ENCODE results near the gene TRIM7.
"Not testable (repeated sequence)": the region's sequence is repeated elsewhere in the genome, so short reads cannot be mapped to it uniquely, and the experiment has no call there.

Gene TRIM7

DNA sequence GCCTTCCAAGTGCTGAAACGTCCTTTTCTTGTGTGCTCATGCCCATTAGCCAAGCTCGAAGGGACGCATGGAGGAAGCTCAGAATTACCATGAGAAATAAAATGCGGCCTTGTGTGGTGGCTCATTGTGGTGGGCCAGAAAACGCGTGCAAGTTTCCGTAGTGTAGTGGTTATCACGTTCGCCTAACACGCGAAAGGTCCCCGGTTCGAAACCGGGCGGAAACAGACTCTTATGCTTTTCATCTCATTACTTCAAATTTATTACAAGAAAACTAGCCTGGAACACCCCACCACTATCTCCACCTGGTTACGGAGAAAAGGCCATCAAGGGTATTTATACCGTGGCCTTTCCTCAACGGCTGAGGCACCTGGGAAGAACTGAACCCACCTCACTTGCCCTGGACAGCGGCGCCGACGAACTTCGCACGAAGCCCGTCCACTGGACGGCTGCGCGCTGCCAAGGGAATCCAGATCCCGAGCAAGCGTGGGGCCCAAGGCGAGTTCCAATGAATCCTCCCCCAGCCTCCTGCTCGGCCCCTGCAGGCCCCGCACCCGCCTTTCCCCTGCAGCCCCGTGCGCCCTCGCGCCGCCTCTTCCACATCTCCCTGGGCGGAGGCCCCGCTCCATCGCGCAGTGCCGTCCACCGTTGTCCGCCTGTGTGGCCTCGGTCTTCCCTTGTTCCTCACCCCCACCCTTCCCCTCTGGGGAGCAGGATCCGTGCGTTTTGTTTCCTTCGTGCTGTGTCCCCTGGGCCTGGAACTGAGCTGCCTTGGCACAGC lies 35.3 kb downstream of the TRIM7 start:
- DNase-seq, result not testable (repeated sequence)

DNA sequence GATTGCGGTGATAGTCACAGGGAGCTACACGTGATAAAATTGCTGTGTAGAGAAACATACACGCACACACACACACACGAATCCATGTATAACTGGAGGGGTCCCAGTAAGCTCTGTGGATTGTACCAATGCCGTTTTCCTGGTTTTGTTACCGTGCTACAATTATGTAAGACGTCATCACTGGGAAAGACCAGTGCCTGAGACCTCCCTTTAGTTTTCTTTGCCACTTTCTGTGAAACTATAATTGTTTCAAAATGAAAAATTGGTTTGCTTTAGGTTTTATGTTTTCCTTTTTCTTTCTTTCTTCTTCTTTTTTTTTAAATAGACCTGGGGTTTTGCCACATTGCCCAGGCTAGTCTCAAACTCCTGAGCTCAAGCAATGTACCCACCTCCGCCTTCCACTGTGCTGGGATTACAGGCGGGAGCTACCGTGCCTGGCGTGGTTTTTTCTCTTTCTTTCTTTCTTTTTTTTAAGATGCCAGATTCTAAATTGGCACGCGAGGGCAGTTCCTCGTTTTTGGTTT lies 36.3 kb downstream of the TRIM7 start:
- no peak for DNase-seq

DNA sequence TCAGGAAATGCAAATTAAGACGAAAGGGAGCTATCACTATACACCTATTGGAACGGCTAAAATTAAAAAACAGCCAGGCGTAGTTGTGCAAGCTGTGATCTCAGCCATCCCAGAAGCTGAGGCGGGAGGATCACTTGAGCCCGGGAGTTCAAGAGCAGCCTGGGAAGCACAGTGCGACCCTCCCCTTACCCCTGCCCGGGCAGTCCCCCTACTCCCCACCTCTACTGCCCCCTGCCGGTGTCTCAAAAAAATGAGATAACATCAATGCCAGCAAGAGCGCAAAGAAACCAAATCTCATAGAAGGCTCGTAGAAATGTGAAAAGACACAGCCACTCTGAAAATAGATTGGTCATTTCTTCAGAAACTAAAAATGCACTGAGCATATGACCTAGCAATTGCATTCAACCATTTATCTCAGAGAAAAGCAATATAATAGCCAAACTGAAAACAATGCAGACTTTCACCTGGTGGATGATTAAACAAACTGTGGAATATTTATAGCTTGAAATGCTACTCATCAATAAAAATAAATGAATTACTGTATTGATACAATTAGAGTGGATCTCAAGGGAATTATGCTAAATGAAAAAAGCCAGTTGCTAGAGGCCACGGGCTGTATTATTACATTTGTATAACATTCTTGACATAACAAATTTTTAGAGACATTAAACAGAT lies 37.0 kb downstream of the TRIM7 start:
- DNase-seq, result no peak

DNA sequence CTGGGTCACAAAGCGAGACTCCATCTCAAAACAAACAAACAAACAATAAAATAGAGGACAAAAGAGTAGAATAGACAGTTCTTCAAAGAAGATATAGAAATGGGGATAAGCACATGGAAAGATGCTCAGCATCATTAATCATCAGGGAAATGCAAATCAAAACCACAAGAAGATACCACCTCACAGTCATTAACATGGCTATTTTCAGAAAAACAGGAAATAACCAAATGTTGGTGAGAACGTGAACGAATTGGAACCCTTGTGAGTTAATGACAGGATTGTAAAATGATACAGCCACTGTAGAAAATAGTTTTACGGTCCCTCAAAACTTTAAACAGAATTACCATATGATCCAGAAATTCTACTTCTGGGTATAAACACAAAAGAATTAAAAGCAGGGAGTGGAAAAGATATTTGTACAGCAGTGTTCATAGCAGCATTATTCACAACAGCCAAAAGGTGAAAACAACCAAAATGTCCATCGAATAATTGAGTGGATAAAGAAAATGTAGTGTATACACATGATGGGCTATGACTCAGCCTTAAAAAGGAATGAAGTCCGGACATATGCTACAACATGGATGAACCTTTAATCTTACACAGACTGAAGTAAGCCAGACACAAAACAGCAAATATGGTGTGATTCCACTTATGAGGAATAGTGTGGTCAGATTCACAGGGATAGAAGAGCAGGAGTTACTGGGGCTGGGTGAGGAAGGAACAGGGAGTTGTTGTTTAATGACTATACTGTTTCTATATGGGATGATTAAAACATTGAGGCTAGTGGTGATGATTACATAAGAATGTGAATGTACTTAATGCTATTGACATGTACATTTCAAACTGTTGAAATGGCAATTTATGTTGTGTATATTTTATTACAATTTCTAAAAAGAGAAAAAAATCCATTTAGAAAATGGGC lies 37.9 kb downstream of the TRIM7 start:
- DNase-seq, result no peak

DNA sequence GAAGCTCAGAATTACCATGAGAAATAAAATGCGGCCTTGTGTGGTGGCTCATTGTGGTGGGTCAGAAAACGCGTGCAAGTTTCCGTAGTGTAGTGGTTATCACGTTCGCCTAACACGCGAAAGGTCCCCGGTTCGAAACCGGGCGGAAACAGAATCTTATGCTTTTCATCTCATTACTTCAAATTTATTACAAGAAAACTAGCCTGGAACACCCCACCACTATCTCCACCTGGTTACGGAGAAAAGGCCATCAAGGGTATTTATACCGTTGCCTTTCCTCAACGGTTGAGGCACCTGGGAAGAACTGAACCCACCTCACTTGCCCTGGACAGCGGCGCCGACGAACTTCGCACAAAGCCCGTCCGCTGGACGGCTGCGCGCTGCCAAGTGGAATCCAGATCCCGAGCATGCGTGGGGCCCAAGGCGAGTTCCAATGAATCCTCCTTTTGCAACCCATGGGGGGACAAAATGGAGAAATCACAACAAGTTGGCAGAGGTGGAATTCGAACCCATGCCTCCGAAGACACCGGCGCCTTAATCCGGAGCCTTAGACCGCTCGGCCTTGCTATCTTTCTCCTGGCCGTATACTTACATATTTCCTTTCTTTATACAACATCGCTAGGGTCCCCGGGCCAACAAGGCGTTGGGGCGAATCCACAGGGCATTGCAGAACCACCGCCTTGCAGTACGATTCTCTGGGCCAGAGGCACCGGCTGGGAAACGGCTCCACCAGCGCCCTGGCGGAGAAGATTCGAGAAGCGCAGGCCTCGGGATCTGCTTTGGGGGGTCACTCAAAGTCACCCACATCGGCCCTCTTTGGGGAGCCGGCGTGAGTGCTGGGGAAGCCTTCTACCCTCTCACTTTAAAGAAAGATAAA lies 40.7 kb downstream of the TRIM7 start:
- DNase-seq, result no peak

DNA sequence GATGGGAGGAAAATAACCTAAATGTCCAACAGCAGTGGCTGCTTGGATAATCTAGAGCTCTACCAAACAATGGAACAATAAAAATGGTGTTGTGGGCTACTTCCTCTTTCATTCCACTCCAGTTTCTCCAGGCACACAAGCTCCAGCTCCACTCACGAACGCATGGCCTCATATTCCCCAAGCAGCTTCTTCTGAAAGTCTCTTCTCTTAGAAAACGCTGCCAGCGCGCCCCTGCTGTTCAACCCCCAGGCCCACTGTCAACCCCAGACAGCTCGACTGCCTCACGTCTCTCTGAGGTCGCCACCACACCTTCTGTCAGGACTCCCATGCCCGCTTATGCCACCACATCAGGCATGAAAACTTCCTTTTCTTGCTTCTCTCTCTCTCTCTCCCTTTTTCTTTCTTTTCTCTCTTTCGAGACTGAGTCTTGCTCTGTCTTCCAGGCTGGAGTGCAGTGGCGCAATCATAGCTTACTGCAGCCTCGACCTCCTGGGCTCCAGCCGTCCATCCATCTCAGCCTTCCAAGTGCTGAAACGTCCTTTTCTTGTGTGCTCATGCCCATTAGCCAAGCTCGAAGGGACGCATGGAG lies 41.4 kb downstream of the TRIM7 start:
- DNase-seq, result no peak

DNA sequence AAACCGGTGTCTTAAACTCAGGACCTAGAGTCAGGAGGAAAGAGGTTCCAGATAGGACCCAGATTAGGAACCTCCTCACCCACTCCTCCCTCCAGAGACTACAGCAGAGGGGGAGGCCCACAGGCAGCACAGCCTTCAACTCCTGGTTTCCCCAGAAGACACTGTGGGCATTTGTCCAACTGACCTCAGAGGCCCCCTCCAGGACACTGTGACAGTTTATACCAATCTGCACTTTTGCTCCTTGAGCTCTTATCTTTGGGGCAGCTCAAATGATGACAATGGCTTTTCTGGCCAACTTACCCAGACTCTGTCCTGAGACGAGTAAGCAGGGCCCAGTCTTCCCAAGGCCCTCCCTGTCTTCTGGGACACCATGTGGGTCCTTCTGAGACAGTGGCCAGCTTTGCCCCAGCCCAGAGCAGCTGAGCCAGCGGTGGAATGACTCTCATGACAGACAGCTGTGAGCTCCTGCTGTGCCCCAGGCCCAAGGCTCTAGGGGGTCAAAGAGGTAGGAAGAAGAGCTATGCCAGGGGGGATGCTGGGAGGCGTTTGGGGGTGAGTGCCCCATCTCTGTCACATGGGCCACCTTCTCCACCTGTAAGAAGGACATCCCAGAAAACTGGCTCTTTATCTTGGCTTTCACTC lies 43.3 kb downstream of the TRIM7 start:
- DNase-seq, result no peak

DNA sequence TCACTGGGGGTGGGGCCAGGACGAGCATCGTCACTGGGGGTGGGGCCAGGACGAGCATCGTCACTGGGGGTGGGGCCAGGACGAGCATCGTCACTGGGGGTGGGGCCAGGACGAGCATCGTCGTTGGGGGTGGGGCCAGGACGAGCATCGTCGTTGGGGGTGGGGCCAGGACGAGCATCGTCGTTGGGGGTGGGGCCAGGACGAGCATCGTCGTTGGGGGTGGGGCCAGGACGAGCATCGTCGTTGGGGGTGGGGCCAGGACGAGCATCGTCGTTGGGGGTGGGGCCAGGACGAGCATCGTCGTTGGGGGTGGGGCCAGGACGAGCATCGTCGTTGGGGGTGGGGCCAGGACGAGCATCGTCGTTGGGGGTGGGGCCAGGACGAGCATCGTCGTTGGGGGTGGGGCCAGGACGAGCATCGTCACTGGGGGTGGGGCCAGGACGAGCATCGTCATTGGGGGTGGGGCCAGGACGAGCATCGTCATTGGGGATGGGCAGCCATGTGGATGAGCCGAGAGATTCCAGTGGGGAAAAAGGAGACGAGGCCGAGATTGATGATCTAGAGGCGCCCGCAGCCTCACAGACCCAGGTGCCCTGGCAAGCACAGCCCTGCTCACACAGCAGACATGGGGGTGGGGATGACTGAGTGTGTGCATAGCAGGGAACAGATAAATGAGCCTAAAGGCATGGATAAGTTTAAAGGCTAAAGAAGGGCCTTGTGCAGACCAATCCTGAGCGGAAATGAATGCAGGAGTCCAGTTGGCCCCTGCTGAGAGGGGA lies 44.1 kb downstream of the TRIM7 start:
- DNase-seq, result not testable (repeated sequence)

DNA sequence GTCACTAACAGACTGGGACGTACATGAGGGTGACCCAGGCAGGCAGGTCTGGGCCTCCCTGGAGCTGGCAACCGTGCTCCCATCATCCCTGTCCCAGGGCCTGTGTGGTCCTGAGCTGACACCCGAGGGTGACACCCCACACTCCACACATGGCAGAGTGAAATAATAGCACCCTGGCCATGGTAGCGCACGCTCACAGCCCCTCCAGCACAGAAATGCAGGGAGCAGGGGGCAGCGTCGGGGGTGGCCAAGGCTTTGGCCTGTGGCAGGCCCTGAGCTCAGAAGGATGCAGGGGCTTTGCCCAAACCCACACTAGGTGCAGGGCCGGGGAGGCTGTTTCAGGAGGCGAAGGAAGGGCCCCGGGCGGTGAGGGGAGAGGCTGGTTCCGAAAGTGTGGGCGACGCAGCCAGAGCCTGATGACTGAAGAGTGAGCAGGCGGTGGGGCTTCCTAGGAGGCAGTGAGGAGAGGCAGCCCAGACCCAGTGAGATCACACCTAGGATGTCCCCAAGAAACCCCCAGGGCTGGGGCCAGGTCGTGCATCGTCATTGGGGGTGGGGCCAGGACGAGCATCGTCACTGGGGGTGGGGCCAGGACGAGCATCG lies 44.7 kb downstream of the TRIM7 start:
- no peak for DNase-seq

DNA sequence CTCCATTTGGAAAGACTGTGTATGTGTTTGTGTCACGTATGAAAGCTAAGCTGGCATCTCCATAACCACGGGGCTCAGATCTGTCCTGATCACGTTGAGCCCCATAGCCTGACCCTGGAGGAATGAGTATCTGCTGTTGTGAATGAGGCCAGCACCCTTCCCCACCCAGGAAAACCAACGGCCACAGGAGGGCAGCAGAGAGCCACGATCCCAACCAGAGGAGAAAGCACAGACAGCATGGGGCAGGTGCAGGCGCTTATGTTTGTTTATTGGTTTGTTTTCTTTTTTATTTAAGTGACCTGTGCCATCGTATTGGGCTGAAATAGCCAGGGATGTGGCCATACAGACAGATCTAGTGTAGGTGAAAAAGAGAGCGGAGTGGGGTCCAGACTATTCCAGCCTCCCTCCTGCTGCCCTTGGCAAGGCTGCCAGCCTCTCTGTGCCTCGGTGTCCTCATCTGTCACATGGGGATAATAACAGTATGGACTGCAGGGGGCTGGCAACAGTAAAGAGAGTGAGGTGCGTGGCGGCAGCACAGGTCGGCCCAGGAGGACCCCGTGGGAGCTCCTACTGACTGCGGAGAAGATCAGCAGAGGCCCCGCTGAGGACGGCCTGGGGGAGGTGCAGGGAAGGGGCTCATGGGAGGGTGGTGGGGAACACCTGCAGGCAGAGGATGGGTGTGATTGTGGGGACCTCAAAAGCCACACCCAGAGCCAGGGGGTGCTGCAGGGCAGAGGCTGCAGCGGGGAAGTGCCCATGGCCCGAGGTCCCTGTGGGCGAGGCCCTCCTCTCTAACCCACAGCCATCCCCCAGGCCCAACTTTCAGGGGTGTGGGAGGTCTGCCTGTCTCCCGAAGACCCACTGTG lies 45.5 kb downstream of the TRIM7 start:
- peak; percentile 48 for DNase-seq

DNA sequence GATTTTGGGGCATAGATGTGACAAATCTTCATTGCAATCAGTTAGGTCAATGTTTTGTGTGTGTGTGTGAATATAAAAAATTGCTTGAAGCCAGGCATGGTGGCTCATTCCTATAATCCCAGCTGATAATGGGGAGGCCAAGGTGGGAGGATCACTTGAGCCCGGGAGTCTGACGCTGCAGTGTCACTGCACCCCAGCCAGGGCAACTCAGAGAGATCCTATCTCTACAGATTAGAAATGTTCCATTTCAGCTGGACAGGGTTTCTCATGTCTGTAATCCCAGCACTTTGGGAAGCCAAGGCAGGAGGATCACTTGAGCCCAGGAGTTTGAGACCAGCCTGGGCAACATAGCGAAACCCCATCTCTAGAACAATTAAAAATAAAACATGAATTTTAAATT lies 46.1 kb downstream of the TRIM7 start:
- no peak for DNase-seq

DNA sequence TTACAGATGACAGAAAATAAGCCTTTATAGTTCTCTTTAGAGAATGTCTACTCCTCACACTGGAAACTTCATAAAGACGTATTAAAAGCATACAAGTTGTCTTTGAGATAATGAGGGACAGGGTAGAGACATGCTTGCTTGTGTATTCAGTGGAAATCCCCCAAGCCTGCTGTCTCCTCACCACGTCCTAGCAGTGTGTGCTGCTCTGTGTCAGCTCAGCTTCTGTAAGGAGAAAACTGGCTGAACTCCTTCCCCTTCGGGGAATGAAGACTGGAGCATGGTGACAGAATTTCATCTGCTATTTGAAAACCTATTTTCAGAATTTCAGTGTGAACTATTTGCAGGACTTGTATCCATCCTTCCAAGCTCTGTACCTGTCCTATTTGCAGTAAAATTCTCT lies 48.2 kb downstream of the TRIM7 start:
- DNase-seq, result no peak

DNA sequence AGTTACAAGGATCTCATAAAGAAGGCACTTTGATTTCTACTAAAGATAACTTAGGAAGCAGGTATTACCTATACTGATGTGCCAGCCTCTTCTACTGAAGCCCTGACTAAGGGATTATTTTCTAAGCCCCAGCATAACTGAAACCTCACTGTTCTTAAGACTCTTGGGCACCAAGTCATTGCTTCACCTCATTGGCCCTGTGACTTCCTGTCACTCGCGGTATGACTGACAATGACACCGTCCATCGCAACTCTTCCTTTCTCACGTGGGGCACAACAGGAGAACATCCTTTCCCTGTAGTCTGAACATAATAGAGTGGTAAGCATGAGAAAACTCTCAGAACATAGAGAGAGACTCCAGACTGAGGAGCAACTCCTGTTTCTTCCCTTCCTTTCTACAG lies 51.2 kb downstream of the TRIM7 start:
- no peak for DNase-seq

DNA sequence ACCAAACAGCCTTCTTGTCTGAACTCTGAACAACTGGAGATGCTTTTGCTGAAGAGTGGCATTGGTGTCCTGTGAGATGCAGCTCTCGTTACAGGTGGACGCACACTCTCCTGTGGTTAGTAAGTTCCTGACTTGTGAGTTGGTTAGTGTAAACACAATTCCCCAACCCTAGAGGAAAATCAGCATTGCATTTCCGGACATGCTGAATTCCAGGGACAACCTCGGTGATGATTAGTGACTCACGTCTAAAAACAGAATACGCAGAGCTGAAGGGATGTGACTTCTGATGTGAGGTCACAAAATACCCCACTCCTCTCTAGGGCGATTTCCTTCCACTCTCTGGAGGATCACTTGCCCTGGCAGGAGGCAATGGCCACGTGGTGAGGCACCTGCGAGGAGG lies 52.6 kb downstream of the TRIM7 start:
- no peak for DNase-seq

DNA sequence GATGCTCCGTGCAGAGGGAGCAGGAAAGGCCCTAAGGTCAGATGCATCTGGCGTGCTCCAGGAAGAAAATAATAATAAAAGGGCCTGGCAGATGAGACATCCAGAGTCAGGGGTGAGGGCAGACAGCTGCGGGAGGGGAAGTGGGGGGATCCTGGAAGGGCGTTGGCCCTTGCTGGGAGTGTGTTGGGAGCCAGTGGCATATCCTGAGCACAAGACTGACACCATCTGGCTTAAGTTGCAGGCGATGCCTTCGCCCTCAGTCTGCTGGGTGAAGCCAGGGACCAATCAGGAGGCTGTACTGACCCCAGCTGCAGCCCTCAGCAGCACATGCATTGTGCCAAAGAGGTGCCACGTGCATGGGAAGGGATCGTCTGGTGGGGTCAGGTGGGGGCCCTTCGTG lies 53.9 kb downstream of the TRIM7 start:
- DNase-seq, result no peak

DNA sequence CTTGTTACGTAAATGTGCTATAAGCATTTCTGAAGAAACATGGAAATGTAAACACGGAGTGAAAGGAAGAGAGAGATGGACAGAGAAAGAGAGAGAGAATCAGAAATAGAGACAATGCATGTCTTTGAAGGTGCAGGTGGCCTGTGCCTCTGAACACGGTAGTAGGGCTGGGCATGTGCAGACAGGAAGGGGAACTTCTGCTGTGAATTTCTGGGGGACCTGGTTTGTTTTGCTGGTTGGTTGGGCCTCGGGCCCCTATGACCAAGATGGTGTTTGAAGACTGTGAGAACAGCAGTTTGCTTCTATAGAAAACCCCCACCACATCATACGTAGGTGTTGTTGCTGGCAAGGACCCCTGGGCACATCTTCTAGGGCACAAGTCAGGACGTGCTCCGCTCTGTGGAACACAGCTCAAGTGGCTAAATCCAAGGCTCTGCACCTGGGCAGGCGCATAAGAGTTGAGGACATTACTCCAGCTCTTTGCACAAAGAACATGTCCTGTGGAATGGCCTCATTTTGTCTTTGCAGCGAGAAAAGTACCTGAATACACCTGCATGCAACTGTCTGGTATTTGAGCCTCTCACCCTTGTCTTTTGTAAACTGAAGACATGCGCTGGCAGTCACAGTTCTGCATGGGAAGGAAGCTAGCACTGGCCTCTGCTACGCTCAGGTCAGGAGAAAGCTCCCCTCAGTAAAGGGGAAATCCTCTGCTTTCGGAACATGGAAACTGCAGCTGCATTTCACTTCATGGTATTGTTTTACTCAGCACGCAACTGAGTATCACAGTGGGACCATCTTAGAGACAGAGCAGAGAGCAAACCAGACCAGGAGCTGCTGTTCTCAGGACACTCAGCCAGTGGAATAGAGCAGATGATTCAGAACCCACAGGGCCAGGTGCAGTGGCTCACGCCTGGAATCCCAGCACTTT lies 54.9 kb downstream of the TRIM7 start:
- DNase-seq, result no peak

DNA sequence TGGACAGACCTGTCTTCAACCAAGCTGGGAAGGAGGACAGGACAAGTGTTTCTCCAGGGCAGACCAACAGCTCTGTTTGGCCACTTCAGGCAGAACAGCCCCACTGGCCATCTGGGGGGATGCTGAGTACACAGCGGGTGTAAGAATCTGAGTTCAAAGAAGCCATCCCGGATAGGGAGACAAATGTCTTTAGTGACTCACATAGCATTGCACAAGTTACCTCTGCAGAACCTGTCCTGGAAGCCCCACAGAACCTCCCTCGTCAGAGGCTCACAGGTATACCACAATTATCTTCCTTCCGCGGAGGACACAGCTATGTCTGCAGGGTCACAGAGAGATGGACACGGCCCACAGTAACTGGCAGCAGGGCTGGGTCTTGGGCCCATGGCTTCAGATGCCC lies 55.6 kb downstream of the TRIM7 start:
- DNase-seq, result no peak

All from GDM1 (cell line).